Activated T-cell treated with anti-CD3 and anti-CD28 coated beads, Interleukin-2, amount 50 U/mL, for 4 hours (primary cell): ENCODE results near the gene XAGE5. TPM values are rescaled to one million over a fixed set of nuclear protein-coding genes. Genes with fewer than 3 reads are reported as not detected.

Source experiments
- total RNA-seq, 3 donors: library from RNA; stranded (reverse); gene quantifications; one replicate each; pipeline ENCODE4 v1.2.1, GENCODE V29; 2021

Gene XAGE5
- total RNA-seq, 3 donors from 2014 or later, result not detected

Other genes starting within 250 kb of the XAGE5 start
- not detected for gene SSX7, start 156.4 kb upstream of the XAGE5 start, total RNA-seq
- under 1 TPM in 1 of 3 donors, not detected in 2; 0.23 TPM for gene SSX2, start 104.1 kb upstream of the XAGE5 start, total RNA-seq
- under 1 TPM in 1 of 3 donors, not detected in 2; 0.21 TPM for gene SSX2B, start 60.0 kb upstream of the XAGE5 start, total RNA-seq
- not detected for gene SPANXN5, start 13.9 kb upstream of the XAGE5 start, total RNA-seq
- gene XAGE3, start 56.8 kb downstream of the XAGE5 start, total RNA-seq, result not detected
- gene FAM156B, start 86.0 kb downstream of the XAGE5 start, total RNA-seq, result 10 to 100 TPM; 13.4 to 18.2 (median 14.2) TPM
- 10 to 100 TPM; 19.4 to 23.5 (median 20.9) TPM for gene FAM156A, start 147.2 kb downstream of the XAGE5 start, total RNA-seq
- under 1 TPM in 1 of 3 donors, not detected in 2; 0.05 TPM for gene GPR173, start 237.5 kb downstream of the XAGE5 start, total RNA-seq